HUES6 (cell line): ENCODE results near the gene SIGLEC7.

Experiments
- H3K27ac ChIP-seq: 2 replicates; pipeline ENCODE4 v1.7.0; 2013; ENCODE audit warnings: low read depth, mild to moderate bottlenecking, low read length, inconsistent platforms
- H3K27me3 ChIP-seq: 2 replicates; pipeline ENCODE4 v1.6.1; 2013; ENCODE audit warnings: low read length; ENCODE audit not compliant: control insufficient read depth, insufficient read depth
- H3K36me3 ChIP-seq: 2 replicates; pipeline ENCODE4 v1.6.1; 2013; ENCODE audit warnings: low read length; ENCODE audit not compliant: control insufficient read depth, insufficient read depth
- H3K4me1 ChIP-seq: 2 replicates; pipeline ENCODE4 v1.6.1; 2013; ENCODE audit warnings: low read length; ENCODE audit not compliant: control insufficient read depth, insufficient read depth
- H3K4me3 ChIP-seq: 2 replicates; pipeline ENCODE4 v1.5.1; 2013; ENCODE audit warnings: low read depth, low read length
- H3K9ac ChIP-seq: one replicate; pipeline ENCODE4 v1.6.1; 2013; ENCODE audit warnings: mild to moderate bottlenecking, low read length
- H3K9me3 ChIP-seq: 2 replicates; pipeline ENCODE4 v1.6.1; 2013; ENCODE audit warnings: low read depth, low read length; ENCODE audit not compliant: control insufficient read depth, insufficient read depth

Gene SIGLEC7

DNA sequence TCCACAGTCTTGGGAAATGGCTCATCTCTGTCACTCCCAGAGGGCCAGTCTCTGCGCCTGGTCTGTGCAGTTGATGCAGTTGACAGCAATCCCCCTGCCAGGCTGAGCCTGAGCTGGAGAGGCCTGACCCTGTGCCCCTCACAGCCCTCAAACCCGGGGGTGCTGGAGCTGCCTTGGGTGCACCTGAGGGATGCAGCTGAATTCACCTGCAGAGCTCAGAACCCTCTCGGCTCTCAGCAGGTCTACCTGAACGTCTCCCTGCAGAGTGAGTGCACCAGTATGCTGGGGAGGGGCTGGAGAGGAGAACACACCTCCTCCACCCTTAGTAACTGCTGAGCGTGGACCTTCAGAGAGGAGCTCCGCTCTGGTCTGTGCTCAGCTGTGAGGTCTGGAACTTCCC is 15.1 kb upstream of the SIGLEC7 start:
- Histone ChIP-seq H3K27ac (no peak overlapping the region), H3K4me1 (peaks cover 5% of the 10 kb centered on the region; the same call in 1 of the 2 replicates), H3K36me3 (no peaks in the 10 kb centered on the region), H3K9me3 (no peaks in the 10 kb centered on the region), H3K4me3 (no peak overlapping the region), H3K9ac (no peak overlapping the region), H3K27me3 (peaks cover 7% of the 10 kb centered on the region; the same call in 1 of the 2 replicates)

DNA sequence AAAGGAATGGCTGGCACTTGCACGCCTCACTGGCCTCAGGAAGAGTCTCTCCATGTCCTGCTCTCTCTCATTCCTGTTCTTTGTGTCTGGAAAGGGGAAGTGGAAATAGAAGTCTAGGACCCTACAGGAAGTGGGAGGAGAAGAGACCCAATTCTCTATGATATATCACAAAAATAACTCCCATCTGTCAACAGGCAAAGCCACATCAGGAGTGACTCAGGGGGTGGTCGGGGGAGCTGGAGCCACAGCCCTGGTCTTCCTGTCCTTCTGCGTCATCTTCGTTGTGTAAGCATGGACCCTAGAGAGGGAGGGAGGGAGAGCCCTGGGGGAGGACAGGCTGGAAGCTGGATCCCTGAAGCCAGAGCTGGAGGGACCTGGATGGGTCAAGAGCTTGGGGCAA is 14.3 kb upstream of the SIGLEC7 start:
- no peak overlapping the region for H3K27ac ChIP-seq
- H3K27me3 ChIP-seq, result peaks cover 7% of the 10 kb centered on the region; the same call in 1 of the 2 replicates
- no peaks in the 10 kb centered on the region for H3K9me3 ChIP-seq
- no peak overlapping the region for H3K4me3 ChIP-seq
- H3K4me1 ChIP-seq, result peaks cover under 1% of the 10 kb centered on the region; the same call in 1 of the 2 replicates
- H3K9ac ChIP-seq, result no peak overlapping the region
- no peaks in the 10 kb centered on the region for H3K36me3 ChIP-seq

DNA sequence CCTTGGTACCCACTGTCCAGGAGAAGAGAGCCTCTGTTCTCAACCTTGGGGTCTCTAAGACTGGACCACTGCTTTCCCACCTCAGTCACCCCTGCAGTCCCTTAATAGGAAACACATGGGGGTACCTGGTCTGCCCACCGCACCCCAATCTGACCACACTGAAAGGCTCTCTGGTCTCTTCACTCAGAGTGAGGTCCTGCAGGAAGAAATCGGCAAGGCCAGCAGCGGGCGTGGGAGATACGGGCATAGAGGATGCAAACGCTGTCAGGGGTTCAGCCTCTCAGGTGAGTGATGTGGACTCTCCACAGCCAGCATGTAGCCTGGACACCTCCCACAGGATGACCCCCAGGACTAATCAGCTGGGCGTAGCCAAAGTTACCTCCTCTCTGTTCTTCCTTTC is 13.9 kb upstream of the SIGLEC7 start:
- H3K36me3 ChIP-seq, result no peaks in the 10 kb centered on the region
- no peaks in the 10 kb centered on the region for H3K4me1 ChIP-seq
- H3K4me3 ChIP-seq, result no peak overlapping the region
- H3K9me3 ChIP-seq, result no peaks in the 10 kb centered on the region
- no peak overlapping the region for H3K9ac ChIP-seq
- no peak overlapping the region for H3K27ac ChIP-seq
- peaks cover 7% of the 10 kb centered on the region; the same call in 1 of the 2 replicates for H3K27me3 ChIP-seq

DNA sequence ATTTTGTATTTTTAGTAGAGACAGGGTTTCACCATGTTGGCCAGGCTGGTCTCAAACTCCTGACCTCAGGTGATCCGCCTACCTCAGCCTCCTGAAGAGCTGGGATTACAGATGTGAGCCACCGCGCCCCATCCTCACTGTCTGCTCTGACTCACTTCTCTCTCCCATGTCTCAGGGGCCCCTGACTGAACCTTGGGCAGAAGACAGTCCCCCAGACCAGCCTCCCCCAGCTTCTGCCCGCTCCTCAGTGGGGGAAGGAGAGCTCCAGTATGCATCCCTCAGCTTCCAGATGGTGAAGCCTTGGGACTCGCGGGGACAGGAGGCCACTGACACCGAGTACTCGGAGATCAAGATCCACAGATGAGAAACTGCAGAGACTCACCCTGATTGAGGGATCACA is 12.4 kb upstream of the SIGLEC7 start:
- no peaks in the 10 kb centered on the region for H3K9me3 ChIP-seq
- no peak overlapping the region for H3K4me3 ChIP-seq
- no peaks in the 10 kb centered on the region for H3K4me1 ChIP-seq
- H3K9ac ChIP-seq, result no peak overlapping the region
- H3K27me3 ChIP-seq, result peaks cover 7% of the 10 kb centered on the region; the same call in 1 of the 2 replicates
- no peaks in the 10 kb centered on the region for H3K36me3 ChIP-seq
- no peak overlapping the region for H3K27ac ChIP-seq

DNA sequence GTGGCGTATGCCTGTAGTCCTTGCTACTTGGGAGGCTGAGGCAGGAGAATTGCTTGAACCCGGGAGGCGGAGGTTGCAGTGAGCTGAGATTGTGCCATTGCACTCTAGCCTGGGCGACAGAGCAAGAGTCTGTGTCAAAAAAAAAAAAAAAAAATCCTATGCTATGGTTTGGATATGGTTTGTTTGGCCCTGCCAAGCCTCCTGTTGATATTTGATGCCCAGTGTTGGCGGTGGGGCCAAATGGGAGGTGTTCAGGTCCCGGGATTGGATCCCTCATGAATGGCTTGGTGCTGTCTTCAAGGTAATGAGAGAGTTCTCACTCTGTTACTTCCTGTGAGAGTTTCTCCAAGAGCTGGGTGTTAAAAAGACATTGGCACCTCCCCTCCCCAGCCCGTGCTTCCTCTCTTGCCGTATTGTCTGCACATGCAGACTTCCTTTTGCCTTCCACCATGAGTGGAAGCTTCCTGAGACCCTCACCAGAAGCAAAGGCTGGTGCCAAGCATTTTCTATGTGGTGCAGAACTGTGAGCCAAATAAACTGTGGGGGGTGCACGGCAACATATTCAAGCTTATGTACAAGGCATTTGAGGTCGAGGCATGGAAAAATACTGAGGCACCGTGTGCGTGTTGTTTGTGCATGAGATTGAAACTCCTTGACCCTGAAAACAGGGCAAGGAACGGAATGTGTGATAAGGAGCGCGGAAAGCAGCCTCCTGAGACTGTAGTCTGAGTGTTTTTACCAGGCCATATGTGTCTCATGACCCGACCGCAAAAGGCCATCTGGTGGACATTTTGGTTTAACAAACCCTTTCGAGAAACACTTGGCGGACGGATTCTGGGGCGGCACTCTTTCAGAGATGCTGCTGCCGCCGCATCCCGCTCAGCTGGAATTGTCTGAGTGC is 10.1 kb upstream of the SIGLEC7 start:
- Histone ChIP-seq H3K4me1 (no peaks in the 10 kb centered on the region), H3K27ac (no peak overlapping the region), H3K9ac (no peak overlapping the region), H3K27me3 (peaks cover 7% of the 10 kb centered on the region; the same call in 1 of the 2 replicates), H3K36me3 (no peaks in the 10 kb centered on the region), H3K9me3 (peaks cover 6% of the 10 kb centered on the region; the same call in 1 of the 2 replicates), H3K4me3 (no peak overlapping the region)

DNA sequence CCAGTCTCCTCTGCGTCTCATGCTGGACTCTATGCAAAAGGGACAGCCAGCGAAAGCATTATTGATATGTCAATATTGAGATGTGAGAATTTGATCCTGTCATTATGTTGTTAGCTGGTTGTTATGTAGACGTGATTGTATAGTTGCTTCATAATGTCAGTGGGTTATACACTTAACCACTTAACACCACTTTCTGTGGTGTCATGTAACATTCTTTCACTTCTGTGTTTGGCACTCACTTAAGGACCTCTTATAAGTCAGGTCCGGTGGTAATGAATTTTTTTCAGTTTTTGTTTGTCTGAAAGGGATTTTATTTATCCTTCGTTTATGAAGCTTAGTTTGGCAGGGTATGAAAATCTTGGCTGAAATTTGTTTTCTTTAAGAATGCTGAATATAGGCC is 7.1 kb upstream of the SIGLEC7 start:
- Histone ChIP-seq H3K27ac (no peak overlapping the region), H3K4me1 (no peaks in the 10 kb centered on the region; the same call in 1 of the 2 replicates), H3K27me3 (0 out of 2 replicates have a peak, but pooled peaks cover under 1% of the 10 kb centered on the region), H3K4me3 (no peak overlapping the region), H3K9ac (no peak overlapping the region), H3K9me3 (peaks cover 6% of the 10 kb centered on the region; the same call in 1 of the 2 replicates), H3K36me3 (no peaks in the 10 kb centered on the region)

DNA sequence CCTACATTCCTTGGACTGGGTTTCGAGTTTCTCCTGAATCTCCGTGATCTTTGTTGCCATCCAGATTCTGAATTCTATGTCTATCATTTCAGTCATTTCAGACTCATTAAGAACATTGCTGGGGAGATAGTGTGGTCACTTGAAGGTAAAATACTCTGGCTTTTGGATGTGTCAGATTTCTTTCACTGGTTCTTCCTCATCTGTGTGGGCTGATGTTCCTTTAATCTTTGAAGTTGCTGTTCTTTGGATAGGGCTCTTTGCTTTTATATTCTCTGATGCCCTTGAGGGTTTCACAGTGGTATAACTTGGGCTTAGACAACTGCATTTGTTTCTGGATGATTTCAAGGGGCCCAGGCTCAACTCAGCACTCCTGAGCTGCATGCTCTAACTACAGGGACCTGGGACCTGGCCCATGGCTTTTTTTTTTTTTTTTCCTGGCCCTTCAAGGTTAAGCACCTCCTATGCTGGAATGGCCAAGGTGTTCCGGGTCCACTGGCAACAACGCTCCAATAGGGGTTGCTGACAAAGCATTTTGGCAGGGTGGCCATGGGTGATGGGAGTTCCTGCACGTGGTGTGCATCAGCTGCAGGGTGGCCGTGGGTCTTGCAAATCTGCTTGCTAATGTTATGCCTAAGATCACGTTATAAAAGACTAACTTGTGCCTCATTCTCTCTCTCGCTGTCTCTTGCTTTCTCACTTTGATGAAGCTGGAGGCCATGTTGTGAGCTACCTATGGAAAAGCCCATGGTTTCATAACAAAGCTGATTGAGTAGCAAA is 5.9 kb upstream of the SIGLEC7 start:
- H3K27me3 ChIP-seq, result no peaks in the 10 kb centered on the region
- no peak overlapping the region for H3K9ac ChIP-seq

DNA sequence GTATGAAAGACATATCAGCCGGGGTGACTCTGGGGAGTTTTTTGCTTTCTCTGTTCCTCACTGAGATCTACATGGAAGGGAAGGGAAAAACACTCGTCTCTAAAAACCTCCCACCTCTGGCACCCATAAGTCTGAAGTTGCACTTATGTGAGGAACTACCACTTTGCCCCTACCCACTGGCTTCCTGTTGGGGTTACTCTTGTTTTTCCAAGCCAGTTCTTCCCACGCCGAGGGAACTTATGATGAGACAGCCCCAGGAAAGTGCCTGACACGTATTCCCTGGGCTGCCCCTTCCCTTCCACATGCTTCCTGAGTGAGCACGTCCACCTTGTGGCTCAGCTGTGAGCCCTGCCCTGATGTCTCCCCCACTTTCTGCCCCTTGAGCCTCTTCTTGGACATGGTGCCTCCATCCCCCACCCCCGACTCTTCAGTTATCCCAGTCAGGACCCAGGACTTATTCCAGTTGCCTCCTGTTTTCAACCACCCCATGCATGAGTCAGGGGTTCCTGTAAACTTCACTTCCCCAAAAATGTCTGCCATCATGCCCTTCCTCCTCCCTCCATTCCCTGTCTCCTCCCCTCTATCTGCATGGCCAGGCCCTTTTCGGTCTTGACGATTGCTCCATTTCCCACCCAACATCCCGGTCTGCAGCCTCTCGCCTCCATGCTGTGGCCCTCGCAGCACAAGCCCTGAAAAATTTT is 5.1 kb upstream of the SIGLEC7 start:
- Histone ChIP-seq H3K27ac (no peak overlapping the region), H3K9ac (peak overlapping the region; percentile 39), H3K4me1 (peaks cover 14% of the 10 kb centered on the region), H3K9me3 (peaks cover 6% of the 10 kb centered on the region; the same call in 1 of the 2 replicates), H3K36me3 (no peaks in the 10 kb centered on the region), H3K27me3 (0 out of 2 replicates have a peak, but pooled peaks cover 5% of the 10 kb centered on the region), H3K4me3 (no peak overlapping the region)

More for the DNA sequence above, 5.9 kb upstream of the SIGLEC7 start:
- Histone ChIP-seq H3K9me3 (peaks cover 6% of the 10 kb centered on the region; the same call in 1 of the 2 replicates), H3K27ac (no peak overlapping the region), H3K4me1 (peaks cover 11% of the 10 kb centered on the region), H3K4me3 (no peak overlapping the region), H3K36me3 (no peaks in the 10 kb centered on the region)

DNA sequence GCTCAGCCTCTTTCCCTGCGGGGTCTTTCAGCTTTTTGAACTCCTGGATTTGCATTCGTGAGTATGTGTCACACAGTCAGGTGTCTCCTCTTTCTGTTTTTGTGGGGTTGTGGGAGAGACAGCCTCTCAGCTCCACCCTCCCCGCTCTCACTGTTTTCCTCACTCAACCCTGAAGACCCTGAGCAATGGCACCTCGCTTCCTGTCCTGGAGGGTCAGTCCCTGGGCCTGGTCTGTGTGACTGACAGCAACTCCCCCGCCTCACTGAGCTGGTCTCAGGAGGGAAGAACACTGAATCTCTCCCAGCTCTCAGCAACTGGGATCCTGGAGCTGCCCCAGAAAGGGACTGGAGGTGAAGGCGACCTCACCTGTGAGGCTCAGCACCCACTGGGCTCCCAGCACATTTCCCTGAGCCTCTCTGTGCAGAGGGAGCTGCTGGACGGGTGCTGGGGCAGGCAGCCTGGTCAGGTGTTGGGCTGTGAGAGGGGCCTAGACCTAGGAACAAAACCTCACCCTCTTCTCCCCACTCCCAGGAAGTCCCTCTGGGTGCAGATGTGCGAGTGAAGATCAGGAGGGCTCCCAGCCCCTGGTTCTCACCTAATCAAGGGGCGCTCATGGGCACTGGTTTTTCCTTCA is 4.2 kb upstream of the SIGLEC7 start:
- H3K27ac ChIP-seq, result no peak overlapping the region
- no peak overlapping the region for H3K9ac ChIP-seq
- no peaks in the 10 kb centered on the region for H3K36me3 ChIP-seq
- H3K4me3 ChIP-seq, result no peak overlapping the region
- H3K27me3 ChIP-seq, result peaks cover 5% of the 10 kb centered on the region; the same call in 1 of the 2 replicates
- H3K9me3 ChIP-seq, result peaks cover 6% of the 10 kb centered on the region; the same call in 1 of the 2 replicates
- H3K4me1 ChIP-seq, result peaks cover 14% of the 10 kb centered on the region

DNA sequence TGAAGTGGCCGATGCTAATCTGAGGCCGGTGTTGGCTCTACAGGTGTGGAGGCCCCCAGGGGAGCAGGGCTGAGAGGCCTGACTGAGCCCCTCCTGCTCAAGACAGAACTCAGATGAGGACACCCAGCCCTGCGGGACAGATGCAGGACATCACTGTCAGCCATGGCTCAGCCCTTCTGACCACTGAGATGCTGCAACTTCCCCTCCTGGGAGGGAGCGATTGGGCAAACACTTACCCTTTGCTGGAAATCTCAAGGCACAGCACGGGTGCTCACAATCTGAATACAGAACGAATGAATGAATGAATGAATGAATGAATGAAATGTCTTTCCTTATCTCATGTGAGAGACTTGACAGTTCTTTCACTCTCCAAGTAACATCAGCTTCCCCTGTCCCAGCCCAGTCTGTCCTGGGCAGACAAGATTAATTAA is 3.5 kb upstream of the SIGLEC7 start:
- Histone ChIP-seq H3K4me1 (peaks cover 14% of the 10 kb centered on the region), H3K9me3 (peaks cover 6% of the 10 kb centered on the region; the same call in 1 of the 2 replicates), H3K9ac (no peak overlapping the region), H3K27me3 (peaks cover 5% of the 10 kb centered on the region; the same call in 1 of the 2 replicates), H3K36me3 (no peaks in the 10 kb centered on the region), H3K27ac (no peak overlapping the region), H3K4me3 (no peak overlapping the region)
